Fibroblast of pulmonary artery (primary cell): ENCODE results near the gene RSRC1.

Experiments used
- DNase-seq: peaks from one replicate; pipeline ENCODE4 v3.0.0-alpha.2; 2010; ENCODE audit warnings: low read depth
- H3K4me3 ChIP-seq: replicated peaks from 2 replicates; pipeline ENCODE4 v1.5.1; 2011; ENCODE audit warnings: low read depth, mild to moderate bottlenecking, control low read depth, low read length, moderate library complexity
- TF ChIP-seq, protein P1 (sequence below): IDR thresholded peaks from 2 replicates; pipeline ENCODE4 v1.5.1; 2011; ENCODE audit warnings: mild to moderate bottlenecking, control low read depth, low read length, inconsistent platforms; ENCODE audit errors: missing control alignments

RSRC1 gene

DNA sequence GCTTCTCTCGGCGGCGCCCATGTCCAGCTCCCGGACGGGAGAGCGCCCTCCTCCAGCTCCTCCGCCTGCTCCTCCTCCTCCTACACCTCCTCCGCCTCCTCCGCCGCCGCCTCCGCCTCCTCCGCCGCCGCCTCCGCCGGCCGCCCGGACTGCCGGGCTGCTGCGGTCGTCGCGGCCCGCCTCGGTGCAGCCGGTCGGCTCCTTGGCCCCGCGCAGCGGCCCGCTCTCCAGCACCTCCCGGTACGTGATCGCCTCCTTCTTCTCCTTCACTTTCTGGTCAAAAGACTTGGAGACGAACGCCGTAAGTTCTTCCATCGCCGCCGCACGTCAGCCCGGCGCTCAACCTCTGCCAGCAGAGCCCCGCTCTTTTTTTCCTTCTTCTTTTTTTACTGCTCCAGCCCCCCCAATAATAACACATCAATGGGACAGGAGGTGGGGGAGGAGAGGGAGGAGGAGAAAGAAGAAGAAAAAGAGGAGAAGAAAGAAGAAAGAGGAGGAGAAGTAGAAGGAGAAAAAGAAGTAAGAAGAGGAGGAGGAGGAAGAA lies 4.1 kb upstream of the RSRC1 start:
- TF ChIP-seq, protein P1, sequence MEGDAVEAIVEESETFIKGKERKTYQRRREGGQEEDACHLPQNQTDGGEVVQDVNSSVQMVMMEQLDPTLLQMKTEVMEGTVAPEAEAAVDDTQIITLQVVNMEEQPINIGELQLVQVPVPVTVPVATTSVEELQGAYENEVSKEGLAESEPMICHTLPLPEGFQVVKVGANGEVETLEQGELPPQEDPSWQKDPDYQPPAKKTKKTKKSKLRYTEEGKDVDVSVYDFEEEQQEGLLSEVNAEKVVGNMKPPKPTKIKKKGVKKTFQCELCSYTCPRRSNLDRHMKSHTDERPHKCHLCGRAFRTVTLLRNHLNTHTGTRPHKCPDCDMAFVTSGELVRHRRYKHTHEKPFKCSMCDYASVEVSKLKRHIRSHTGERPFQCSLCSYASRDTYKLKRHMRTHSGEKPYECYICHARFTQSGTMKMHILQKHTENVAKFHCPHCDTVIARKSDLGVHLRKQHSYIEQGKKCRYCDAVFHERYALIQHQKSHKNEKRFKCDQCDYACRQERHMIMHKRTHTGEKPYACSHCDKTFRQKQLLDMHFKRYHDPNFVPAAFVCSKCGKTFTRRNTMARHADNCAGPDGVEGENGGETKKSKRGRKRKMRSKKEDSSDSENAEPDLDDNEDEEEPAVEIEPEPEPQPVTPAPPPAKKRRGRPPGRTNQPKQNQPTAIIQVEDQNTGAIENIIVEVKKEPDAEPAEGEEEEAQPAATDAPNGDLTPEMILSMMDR = no peak
- DNase-seq = peak; percentile 53
- peak overlapping the region; percentile 62 for H3K4me3 ChIP-seq

DNA sequence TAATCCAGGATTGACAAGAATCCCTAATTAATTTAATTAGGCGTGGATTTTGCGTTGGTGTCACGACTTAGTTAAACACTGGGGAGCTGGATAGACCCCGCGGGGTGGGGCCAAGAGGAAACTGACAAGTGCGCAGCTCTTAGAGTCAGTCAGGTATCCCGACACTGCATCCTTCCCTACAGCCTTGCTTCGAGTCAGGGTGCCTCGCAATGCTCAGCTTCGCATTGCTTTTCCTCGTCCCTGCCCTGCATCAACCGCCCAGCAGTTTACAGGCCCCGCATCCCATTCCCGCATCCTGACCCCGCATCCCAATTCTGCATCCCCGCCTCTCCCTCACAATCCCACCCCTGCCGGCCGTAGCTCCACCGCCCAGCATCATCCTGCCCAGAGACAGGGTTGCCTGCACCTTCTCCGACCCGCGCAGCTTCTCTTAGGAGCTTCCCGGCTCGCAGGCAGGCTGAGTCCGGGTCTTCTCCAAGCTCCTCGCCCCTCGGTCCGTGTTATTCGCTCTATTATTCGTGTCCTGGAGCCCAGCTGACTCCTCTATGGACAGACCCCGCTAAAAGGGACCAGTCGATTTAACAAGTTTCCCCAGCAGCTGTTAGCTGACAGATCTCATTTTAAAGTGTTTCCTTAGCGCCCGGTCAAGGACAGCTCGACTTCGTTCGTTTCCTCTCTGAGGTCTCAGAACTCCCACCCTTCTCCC lies 3.0 kb upstream of the RSRC1 start:
- DNase-seq = no peak
- peak overlapping the region; percentile 62 for H3K4me3 ChIP-seq
- TF ChIP-seq, protein P1 = no peak

DNA sequence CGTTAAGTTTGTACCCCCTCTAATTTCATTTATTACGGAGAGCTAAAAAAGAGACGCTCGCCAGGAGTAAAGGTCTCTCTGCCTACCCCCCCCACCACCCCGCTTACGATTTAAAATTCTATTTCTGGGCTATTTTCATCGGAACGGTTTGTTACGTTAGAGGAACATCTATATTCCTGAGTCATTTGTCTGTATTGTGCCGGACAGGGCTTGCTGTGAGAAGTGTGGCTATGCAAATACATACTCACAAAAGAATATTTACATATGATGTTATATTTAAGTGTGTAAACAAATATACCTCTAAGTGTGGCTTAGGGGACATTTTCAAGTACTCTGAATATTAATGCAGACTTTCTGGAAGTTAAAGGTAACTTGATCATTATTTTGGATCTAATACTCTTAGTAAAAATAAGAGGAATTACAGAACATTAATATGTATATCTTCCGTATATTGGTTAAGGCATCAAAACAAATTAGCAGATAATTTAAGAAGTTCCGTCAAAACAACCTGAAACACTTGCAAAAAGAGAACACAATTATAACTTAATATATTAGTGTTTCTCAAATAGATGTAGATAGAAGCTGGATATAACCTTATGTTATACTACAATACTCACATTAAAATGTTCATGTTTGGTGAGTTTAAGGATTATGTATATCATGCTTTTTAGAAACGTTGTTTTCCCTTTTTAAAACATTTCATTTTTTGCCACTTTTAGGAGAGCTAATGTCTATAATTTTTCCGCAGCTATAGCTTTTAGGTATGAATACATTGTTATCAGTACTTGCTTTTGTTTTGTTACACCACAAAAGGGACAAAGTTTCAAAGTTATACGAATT lies 2.1 kb upstream of the RSRC1 start:
- TF ChIP-seq, protein P1 = no peak
- H3K4me3 ChIP-seq = no peak overlapping the region
- DNase-seq = no peak

DNA sequence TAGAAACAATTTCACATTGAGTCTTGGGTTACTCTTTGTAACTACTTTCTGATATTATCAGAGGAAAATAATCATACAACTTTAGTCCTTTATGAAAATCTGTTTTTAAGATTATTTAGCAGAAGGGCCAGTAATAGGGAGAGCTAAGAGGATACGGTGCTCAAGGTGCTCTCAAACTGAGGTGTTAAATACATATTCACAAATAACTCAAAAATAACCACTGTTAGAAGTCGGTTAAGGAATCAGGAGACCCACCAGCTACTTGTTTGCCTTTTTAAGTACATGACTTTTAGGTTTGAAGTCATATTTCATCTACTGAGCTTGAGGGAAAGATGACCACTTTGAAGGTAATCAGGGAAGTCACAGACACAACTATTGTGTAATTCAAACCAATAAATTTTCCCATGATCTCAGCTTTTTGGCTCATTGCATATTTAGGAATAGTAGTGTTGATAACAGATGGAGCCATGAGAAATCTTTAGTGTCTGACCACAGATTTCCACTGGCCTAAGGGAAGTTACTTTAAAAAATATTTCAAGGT lies 1.4 kb upstream of the RSRC1 start:
- H3K4me3 ChIP-seq = no peak overlapping the region
- no peak for DNase-seq
- TF ChIP-seq, protein P1 = no peak

DNA sequence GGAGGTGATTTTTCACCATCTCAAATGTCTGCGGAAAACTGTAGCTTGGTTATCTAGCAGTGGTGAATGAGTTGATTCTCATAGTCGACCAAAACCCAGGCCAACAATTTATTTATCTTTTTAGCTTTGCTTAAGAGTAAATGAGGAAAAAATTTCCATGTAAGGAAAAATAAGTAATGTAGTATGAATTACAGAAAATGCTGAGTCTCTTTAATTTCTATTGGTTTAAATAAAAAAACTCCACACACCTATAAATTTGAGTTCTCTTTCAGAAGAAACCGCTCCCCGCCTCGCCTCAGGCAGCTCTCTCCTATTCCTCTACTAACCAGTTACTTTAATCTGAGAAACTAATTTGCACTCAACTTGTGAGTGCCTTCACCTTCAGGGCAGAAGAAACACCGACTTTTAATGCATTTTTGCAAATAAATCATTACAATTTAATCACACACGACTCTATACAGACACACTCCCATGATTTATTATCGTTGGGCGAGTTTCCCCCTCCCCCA lies 540 bp upstream of the RSRC1 start:
- DNase-seq = no peak
- TF ChIP-seq, protein P1 = no peak
- peak overlapping the region; percentile 90 for H3K4me3 ChIP-seq

DNA sequence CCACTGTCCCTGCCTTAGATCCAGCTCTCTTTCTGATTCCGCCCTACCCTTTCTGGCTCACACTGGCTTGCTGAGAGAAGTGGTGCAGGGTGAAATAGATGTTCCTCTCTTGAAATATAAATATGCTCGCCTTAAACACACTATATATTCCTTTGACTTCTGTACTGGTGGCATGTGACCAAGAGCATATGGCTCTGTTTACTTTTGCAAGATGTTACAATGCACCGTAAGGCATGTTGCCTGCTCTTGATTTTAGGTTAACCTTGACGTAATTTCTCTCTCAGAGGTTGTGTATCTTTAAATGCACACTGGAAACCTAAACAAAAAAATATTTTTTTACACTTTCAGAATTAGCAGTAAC lies 749 bp downstream of the RSRC1 start:
- peak overlapping the region; percentile 90 for H3K4me3 ChIP-seq
- DNase-seq = no peak
- TF ChIP-seq, protein P1 = no peak
